H1 (cell line): ENCODE results near the gene MCC.

Experiments used
- BACH1 ChIP-seq: IDR thresholded peaks from 2 replicates; pipeline ENCODE4 v1.6.1; 2012; ENCODE audit warnings: low read length, improper control_type of control experiment
- CTCF ChIP-seq, 3 experiments: IDR thresholded peaks; 1 replicate in 2 of 3; 2 replicates in 1 of 3; pipeline versions ENCODE4 v1.5.1 to v1.6.1; 2011; ENCODE audit warnings: low read length in 3 of 3, mild to moderate bottlenecking in 3 of 3, inconsistent platforms in 2 of 3, low read depth in 1 of 3, moderate library complexity in 1 of 3; ENCODE audit not compliant: insufficient read depth in 1 of 3; ENCODE audit errors: control extremely low read depth in 1 of 3
- EP300 ChIP-seq, 2 experiments: IDR thresholded peaks; 1 replicate in 1 of 2; 2 replicates in 1 of 2; pipeline ENCODE4 v1.6.1; 2011 to 2012; ENCODE audit warnings: low read depth in 2 of 2, low read length in 2 of 2, mild to moderate bottlenecking in 2 of 2, borderline replicate concordance in 1 of 2, inconsistent platforms in 1 of 2, moderate library complexity in 1 of 2
- MAX ChIP-seq: IDR thresholded peaks from 2 replicates; pipeline ENCODE4 v1.6.1; 2012; ENCODE audit warnings: inconsistent platforms
- POLR2A ChIP-seq, 2 experiments: IDR thresholded peaks; 1 replicate in 1 of 2; 2 replicates in 1 of 2; pipeline ENCODE4 v1.6.1; 2011; ENCODE audit warnings: low read depth in 2 of 2, low read length in 2 of 2, mild to moderate bottlenecking in 2 of 2; ENCODE audit errors: control extremely low read depth in 1 of 2
- RAD21 ChIP-seq, 2 experiments: IDR thresholded peaks in 1 of 2; conservative IDR thresholded peaks in 1 of 2; 2 replicates each; pipeline ENCODE4 v1.6.1; 2011; ENCODE audit warnings: low read depth in 2 of 2, low read length in 2 of 2, improper control_type of control experiment in 1 of 2, inconsistent platforms in 1 of 2, mild to moderate bottlenecking in 1 of 2, moderate library complexity in 1 of 2
- TEAD4 ChIP-seq: IDR thresholded peaks from 2 replicates; pipeline ENCODE4 v1.6.1; 2012; ENCODE audit warnings: low read depth, low read length, inconsistent platforms, mixed read lengths

- TF ChIP-seq CTCF (IDR thresholded peaks at IDR 0.05; ENCODE audit: control extremely low read depth in 1 of 3, insufficient read depth in 1 of 3, low read depth in 1 of 3, low read length in 3 of 3) (no peak), POLR2A (IDR thresholded peaks at IDR 0.05; ENCODE audit: control extremely low read depth in 1 of 2, low read depth in 2 of 2, low read length in 2 of 2) (no peak), MAX (no peak), RAD21 (IDR thresholded peaks at IDR 0.05 in 1 of 2, conservative IDR thresholded peaks at IDR 0.05 in 1 of 2; ENCODE audit: low read depth in 2 of 2, low read length in 2 of 2) (0 out of 4 replicates have a peak, but pooled peaks of 1 of the 2 experiments have one; percentile 7), BACH1 (no peak), EP300 (IDR thresholded peaks at IDR 0.05; ENCODE audit: borderline replicate concordance in 1 of 2, low read depth in 2 of 2, low read length in 2 of 2) (no peak), TEAD4 (no peak)
Observed at GRCh38 chr5:113269023-113269997, 218.9 kb downstream of the MCC start.
